AG09309 (cell line): ENCODE results near the gene GPRASP2.
"Not testable (repeated sequence)": the region's sequence is repeated elsewhere in the genome, so short reads cannot be mapped to it uniquely, and the experiment has no call there.

Source experiments
- DNase-seq: peaks from one replicate; pipeline ENCODE4 v3.0.0-alpha.2; 2010; ENCODE audit warnings: low read depth
- H3K4me3 ChIP-seq: 2 replicates; pipeline ENCODE4 v1.5.1; 2011; ENCODE audit warnings: mild to moderate bottlenecking, low read depth, low read length, moderate library complexity; ENCODE audit not compliant: control insufficient read depth
- TF ChIP-seq, protein P1 (sequence below): IDR thresholded peaks from 2 replicates; pipeline ENCODE4 v1.5.1; 2011; ENCODE audit warnings: mild to moderate bottlenecking, low read depth, low read length, inconsistent platforms; ENCODE audit not compliant: insufficient read depth, control insufficient read depth; ENCODE audit errors: missing control alignments

Gene GPRASP2

DNA sequence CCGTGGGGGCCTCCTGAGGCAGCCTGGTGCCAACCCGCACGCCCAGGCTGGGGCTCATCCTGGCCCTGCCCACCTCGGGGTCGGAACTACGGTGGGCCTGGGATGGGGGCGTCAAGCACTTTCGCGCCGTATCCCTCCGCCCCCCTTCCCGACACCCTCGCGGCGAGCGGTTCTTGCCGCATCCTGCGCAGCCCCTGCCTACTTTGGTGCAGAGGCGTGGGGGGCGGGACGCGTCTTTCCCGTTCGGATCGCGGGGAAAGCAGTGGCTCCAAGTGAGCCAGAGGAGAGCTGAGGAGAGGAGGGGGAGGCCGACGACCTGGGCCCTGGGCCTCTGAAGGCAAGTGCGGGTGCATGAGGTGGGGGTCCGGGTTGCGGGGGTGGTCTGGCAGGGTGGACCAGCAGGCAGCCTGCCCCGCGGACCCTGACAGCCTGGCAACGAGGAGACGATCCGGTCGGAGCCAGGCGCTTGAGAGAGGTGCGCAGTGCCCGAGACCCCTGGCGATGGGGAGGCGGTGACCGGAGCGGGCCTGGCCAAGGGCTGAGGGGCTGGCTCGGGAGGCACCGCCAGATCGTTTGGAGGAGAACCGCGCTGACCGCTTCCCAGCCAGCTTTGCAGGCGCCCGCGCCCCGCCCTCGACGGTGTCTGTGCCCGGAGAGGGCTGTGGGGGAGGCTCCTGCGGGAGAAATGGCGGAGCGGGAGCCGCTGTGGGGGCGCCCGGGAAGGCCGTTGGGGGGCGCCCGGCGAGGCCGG, at the start of gene GPRASP2:
GPRASP2 (plus strand) TSS at position 233 of the 751 bp plus-strand sequence. CDS start 2,422 bp downstream, outside the sequence.
- H3K4me3 ChIP-seq = peak within 1 kb of the TSS; percentile 71

DNA sequence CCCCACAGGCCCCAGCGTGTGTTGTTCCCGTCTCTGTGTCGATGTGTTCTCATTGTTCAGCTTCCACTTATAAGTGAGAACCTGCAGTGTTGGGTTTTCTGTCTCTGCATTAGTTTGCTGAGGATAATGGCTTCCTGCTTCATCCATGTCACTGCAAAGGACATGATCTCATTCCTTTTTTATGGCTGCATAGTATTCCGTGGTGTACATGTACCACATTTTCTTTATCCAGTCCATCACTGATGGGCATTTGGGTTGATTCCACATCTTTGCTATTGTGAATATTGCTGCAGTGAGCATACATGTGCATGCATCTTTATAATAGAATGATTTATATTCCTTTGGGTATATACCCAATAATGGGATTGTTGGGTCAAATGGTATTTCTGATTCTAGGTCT, 48.4 kb upstream of the GPRASP2 start:
- DNase-seq, H3K4me3 ChIP-seq: not testable (repeated sequence)

More for the DNA sequence above, at the start of gene GPRASP2:
- DNase-seq = no peak
- TF ChIP-seq, protein P1, sequence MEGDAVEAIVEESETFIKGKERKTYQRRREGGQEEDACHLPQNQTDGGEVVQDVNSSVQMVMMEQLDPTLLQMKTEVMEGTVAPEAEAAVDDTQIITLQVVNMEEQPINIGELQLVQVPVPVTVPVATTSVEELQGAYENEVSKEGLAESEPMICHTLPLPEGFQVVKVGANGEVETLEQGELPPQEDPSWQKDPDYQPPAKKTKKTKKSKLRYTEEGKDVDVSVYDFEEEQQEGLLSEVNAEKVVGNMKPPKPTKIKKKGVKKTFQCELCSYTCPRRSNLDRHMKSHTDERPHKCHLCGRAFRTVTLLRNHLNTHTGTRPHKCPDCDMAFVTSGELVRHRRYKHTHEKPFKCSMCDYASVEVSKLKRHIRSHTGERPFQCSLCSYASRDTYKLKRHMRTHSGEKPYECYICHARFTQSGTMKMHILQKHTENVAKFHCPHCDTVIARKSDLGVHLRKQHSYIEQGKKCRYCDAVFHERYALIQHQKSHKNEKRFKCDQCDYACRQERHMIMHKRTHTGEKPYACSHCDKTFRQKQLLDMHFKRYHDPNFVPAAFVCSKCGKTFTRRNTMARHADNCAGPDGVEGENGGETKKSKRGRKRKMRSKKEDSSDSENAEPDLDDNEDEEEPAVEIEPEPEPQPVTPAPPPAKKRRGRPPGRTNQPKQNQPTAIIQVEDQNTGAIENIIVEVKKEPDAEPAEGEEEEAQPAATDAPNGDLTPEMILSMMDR = no peak

DNA sequence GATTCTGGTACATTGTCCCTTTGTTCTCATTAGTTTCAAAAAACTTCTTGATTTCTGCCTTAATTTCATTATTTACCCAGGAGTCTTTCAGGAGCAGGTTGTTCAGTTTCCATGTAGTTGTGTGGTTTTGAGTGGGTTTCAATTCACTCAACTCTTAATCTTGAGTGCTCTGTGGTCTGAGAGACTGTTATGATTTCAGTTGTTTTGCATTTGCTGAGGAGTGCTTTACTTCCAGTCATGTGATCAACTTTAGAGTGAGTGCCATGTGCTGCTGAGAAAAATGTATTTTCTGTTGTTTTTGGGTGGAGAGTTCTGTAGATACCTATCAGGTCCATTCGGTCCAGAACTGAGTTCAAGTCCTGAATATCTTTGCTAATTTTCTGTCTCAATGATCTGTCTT, 45.2 kb upstream of the GPRASP2 start:
- H3K4me3 ChIP-seq, DNase-seq: not testable (repeated sequence)

DNA sequence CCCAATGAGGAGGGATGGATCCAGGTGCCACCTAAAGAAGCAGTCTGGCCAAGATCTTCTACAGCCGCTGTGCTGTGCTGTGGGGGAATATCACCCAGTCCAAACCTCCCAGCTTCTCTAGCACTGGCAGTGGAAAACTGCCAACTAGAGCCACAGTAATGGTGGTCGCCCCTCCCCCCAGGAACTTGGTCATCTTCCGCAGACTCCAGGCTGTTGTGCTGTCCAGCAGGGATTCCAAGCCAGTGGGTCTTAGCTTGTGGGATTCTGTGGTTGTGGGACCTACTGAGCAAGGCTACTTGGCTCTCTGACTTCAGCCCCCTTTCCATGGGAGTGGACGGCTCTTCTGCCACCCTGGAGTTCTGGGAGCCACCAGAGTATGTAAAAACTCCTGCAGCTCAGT, 42.7 kb upstream of the GPRASP2 start:
- TF ChIP-seq, protein P1 = no peak
- no peak overlapping the region for H3K4me3 ChIP-seq
- DNase-seq = no peak

DNA sequence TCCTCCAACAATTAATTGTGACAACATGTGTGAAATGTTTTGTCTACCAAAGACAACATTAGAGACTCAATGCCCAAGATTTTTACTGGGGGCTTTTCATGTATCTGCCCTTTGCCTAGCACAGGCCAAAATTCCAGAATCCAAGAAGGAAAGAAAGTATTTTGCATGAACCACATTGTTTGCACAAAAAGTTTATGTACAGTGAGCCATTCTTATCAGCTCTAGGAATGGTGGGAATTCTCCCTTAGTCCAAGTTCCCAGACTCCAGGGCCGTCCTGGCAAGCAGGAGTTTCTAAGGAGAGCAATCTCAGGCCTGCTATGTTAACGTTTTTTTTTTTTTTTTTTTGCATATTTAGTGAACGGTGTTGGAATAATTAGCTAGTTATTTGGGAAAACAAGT, 39.4 kb upstream of the GPRASP2 start:
- TF ChIP-seq, protein P1 = no peak
- no peak for DNase-seq
- H3K4me3 ChIP-seq = no peak overlapping the region

DNA sequence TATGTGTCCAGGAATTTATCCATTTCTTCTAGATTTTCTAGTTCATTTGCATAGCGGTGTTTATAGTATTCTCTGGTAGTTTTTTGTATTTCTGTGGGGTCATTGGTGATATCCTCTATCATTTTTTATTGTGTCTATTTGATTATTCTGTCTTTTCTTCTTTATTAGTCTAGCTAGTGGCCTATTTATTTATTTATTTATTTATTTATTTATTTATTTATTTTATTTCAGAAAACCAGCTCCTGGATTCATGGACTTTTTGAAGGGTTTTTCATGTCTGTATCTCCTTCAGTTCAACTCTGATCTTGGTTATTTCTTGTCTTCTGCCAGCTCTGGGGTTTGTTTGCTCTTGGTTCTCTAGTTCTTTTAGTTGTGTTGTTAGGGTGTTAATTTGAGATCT, 34.8 kb upstream of the GPRASP2 start:
- DNase-seq, H3K4me3 ChIP-seq: not testable (repeated sequence)

DNA sequence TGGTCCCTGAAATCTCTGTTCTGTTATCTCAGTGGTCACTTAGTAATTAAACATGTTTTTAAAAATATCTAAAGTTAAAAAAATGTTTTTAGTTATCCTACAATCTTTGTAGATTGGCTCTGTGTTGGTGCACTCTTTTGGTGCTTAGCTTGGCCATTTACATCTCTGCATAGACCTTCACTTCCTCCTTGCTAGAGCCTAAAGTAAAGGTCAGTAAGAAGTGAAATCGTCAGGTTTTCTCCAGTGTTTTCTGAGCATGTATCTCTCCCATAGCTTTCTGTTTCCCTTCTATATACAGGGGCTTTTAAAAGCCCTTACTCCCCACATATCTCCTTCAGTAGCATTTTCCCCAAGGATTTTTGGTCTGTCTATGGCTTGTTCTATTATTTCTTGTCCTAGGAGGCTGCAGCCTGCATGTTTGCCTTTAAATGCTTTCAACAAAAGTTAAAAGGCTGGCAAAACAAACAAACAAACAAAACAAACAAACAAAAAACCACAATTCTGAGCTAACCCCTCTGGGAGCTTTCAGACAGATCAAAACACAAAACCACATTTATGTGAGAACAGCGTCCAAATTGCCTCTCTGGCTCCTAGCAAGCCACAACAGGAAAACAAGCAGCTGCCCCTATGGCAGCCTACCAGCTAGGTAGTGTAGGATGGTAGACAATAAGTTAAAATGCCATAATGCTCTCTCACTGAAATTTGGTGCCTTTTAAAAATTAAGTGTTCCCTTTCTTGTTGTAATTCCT, 27.3 kb upstream of the GPRASP2 start:
- H3K4me3 ChIP-seq = no peak overlapping the region
- DNase-seq = no peak
- TF ChIP-seq, protein P1 = no peak

DNA sequence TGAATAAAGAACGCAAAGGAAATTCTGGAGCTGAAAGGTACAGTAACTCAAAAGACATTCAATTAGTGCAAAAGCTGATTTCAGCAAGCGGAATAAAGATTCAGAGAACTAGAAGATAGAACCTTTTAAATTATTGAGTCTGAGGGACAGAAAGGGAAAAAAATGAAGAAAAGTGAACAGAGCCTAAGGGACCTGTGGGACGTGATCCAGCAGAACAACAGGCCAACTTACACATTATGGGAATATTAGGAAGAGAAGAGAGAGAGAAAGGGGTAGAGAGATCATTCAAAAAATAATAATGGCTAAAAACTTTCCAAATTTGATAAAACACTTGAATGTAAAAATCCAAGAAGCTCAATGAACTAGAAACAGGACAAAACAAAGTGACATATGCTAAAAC, 17.5 kb upstream of the GPRASP2 start:
- TF ChIP-seq, protein P1 = no peak
- DNase-seq = no peak

More for the DNA sequence above, 17.5 kb upstream of the GPRASP2 start:
- H3K4me3 ChIP-seq = no peak overlapping the region
